SJSA1 (cell line): Measurements from ENCODE around the gene SHC1. TPM values are rescaled to one million over a fixed set of nuclear protein-coding genes. Genes with fewer than 3 reads are reported as not detected.

Source experiments
- DNase-seq, 2 experiments: peaks; one replicate each; pipeline ENCODE4 v3.0.0-alpha.2; 2015 to 2020; ENCODE audit warnings: low spot score in 2 of 2, low read depth in 1 of 2
- H3K27ac ChIP-seq: fragments of 250-450 bp; sonication (Bioruptor Pico); 2 replicates; pipeline ENCODE4 v1.5.1; 2020; ENCODE audit warnings: mild to moderate bottlenecking, moderate library complexity
- H3K27me3 ChIP-seq: fragments of 250-450 bp; sonication (Bioruptor Pico); replicated peaks from 2 replicates; pipeline ENCODE4 v1.5.1; 2020; ENCODE audit warnings: mild to moderate bottlenecking, moderate library complexity
- H3K36me3 ChIP-seq: fragments of 250-450 bp; sonication (Bioruptor Pico); 2 replicates; pipeline ENCODE4 v1.5.1; 2020; ENCODE audit warnings: mild to moderate bottlenecking
- H3K4me1 ChIP-seq: fragments of 250-450 bp; sonication (Bioruptor Pico); replicated peaks from 2 replicates; pipeline ENCODE4 v1.6.1; 2021; ENCODE audit warnings: mild to moderate bottlenecking
- H3K4me3 ChIP-seq: fragments of 250-450 bp; sonication (Bioruptor Pico); 2 replicates; pipeline ENCODE4 v1.5.1; 2020; ENCODE audit warnings: mild to moderate bottlenecking
- H3K9me3 ChIP-seq: fragments of 250-450 bp; sonication (Bioruptor Pico); replicated peaks from 2 replicates; pipeline ENCODE4 v1.5.1; 2020; ENCODE audit warnings: mild to moderate bottlenecking
- total RNA-seq: library from RNA; depleted of rRNA; stranded (reverse); fragments of >200 nt; shearing (Covaris generic); gene quantifications from 2 replicates; pipeline ENCODE4 v1.2.3, GENCODE V29; 2014

Gene SHC1
- total RNA-seq, 1 experiment from 2014 or later: 155 TPM

- no peak for DNase-seq
- Histone ChIP-seq H3K36me3 (peaks cover 13% of the 10 kb centered on the region), H3K4me3 (no peak overlapping the region), H3K27me3 (no peaks in the 10 kb centered on the region), H3K9me3 (no peaks in the 10 kb centered on the region), H3K4me1 (peaks cover 5% of the 10 kb centered on the region), H3K27ac (no peak overlapping the region)
Measured at GRCh38 chr1:155012026-155012546, 41.5 kb upstream of the SHC1 start.

GRCh38 chr1:155011437-155012025, 41.0 kb upstream of the SHC1 start:
- Histone ChIP-seq H3K36me3 (peaks cover 8% of the 10 kb centered on the region), H3K27ac (no peak overlapping the region), H3K9me3 (no peaks in the 10 kb centered on the region), H3K4me1 (no peaks in the 10 kb centered on the region), H3K4me3 (no peak overlapping the region), H3K27me3 (no peaks in the 10 kb centered on the region)
- DNase-seq: no peak

GRCh38 chr1:155011004-155011416, 40.5 kb upstream of the SHC1 start:
- Histone ChIP-seq H3K36me3 (peaks cover 4% of the 10 kb centered on the region; the same call in 1 of the 2 replicates), H3K4me3 (no peak overlapping the region), H3K27ac (no peak overlapping the region)

GRCh38 chr1:155010211-155010918, 39.8 kb upstream of the SHC1 start:
- H3K4me3 ChIP-seq: no peak overlapping the region
- no peaks in the 10 kb centered on the region for H3K9me3 ChIP-seq
- H3K27me3 ChIP-seq: no peaks in the 10 kb centered on the region
- DNase-seq: no peak
- no peaks in the 10 kb centered on the region for H3K4me1 ChIP-seq
- peaks cover 2% of the 10 kb centered on the region; the same call in 1 of the 2 replicates for H3K36me3 ChIP-seq
- H3K27ac ChIP-seq: no peak overlapping the region

More at GRCh38 chr1:155011004-155011416, 40.5 kb upstream of the SHC1 start:
- Histone ChIP-seq H3K4me1 (no peaks in the 10 kb centered on the region), H3K9me3 (no peaks in the 10 kb centered on the region), H3K27me3 (no peaks in the 10 kb centered on the region)
- no peak for DNase-seq

DNA sequence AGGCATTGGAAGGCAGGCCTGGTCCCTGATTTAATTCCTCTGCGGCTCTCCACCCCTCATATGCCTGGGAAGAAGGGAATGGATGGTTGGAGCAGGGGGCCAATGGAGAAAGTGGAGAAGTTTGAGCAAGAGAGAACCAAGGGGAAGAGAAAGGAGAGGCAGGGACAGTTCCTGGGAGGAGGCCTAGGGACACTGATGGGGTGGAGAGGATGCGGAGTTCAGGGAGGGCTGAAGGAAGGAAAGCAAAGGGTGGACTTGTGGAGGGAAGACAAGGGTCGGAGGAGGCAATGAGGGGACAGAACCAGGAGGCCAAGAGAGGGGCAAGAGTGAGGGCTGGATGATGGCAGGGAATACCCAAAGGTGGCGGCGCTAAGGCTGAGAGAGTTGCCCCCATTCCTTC, 39.2 kb upstream of the SHC1 start:
- no peak overlapping the region for H3K27ac ChIP-seq
- H3K27me3 ChIP-seq: no peaks in the 10 kb centered on the region
- no peak for DNase-seq
- H3K4me3 ChIP-seq: no peak overlapping the region
- no peaks in the 10 kb centered on the region; the same call in 1 of the 2 replicates for H3K4me1 ChIP-seq
- no peaks in the 10 kb centered on the region for H3K9me3 ChIP-seq
- H3K36me3 ChIP-seq: no peaks in the 10 kb centered on the region

DNA sequence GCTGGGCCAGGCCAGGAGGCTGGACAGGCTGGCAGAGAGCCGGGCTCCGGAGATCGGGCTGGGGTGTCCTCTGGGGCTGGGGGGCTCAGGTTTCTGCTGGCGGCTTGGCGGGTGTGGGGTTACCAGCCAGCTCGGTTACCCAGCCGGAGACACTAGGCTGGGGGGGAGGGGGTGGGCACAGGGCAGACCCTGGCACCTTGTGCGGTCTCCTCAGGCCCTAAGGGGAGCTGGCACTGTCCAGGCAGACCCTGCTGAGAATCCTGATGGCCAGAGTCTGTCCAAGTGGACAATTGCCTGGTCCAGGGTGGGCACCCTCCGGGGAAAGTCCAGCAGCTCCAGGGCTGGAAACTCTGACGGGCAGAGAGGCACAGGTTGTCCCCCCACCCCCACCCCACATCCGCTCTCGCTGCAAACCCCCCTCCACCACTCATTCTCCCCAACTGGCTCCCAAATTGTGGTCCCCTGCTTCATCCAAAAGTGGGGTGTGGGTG, 38.7 kb upstream of the SHC1 start:
- Histone ChIP-seq H3K36me3 (no peaks in the 10 kb centered on the region), H3K27ac (no peak overlapping the region), H3K4me3 (no peak overlapping the region), H3K9me3 (no peaks in the 10 kb centered on the region), H3K4me1 (peaks cover 2% of the 10 kb centered on the region), H3K27me3 (no peaks in the 10 kb centered on the region)
- DNase-seq: no peak

DNA sequence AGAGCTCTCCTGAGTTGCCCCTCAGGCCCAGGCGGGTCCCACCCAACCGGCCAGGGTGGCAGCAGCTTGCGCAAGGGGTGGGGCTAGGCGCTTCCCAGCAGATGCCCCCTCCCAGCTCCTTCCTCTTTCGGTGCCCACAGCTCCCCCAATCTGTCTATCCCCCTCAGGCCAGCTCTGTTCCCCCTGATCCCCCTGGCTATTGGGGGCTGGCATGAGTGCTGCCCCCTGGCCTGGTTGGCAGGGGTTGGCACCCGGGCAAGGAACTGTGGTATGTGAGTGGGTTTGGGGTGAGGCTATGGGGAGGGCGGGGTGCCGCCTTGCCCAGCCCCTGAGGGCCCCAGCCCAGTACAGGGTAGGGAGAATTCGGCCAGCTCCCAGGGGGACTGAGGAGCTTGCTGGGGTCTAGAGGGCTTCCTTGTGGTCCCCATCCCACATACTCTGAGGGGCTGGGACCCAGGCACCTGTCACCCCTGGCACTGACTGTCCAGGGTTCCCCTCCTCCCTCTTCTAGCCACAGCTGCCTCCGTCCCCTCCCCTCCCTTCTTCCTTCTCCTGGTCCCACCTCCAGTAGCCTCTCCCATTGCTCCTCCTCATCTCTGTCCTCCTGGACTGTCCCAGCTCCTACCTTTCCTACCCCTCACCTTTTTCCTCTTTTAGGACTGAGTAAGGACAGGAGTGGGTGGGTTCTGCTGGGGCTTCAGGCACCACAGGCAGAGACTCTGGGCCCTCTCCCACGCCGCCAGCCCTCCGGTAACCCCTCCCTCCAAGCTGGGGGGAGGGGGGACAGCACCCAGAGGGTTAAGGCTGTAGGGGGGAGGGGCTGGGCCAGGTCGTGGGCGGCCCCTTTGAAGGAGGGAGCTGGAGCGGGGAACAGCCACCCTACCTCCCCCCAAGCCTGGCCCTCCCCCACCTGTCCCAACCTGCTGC, 37.7 kb upstream of the SHC1 start:
- H3K9me3 ChIP-seq: no peaks in the 10 kb centered on the region
- H3K27me3 ChIP-seq: no peaks in the 10 kb centered on the region
- H3K4me3 ChIP-seq: no peak overlapping the region
- DNase-seq: no peak
- peaks cover 5% of the 10 kb centered on the region for H3K4me1 ChIP-seq
- H3K36me3 ChIP-seq: no peaks in the 10 kb centered on the region
- H3K27ac ChIP-seq: no peak overlapping the region

- Histone ChIP-seq H3K9me3 (no peaks in the 10 kb centered on the region; the same call in 1 of the 2 replicates), H3K4me1 (peaks cover 5% of the 10 kb centered on the region), H3K27ac (no peak overlapping the region), H3K36me3 (no peaks in the 10 kb centered on the region), H3K27me3 (no peaks in the 10 kb centered on the region), H3K4me3 (no peak overlapping the region)
- DNase-seq: no peak
Measured at GRCh38 chr1:155007251-155007828, 36.8 kb upstream of the SHC1 start.

DNA sequence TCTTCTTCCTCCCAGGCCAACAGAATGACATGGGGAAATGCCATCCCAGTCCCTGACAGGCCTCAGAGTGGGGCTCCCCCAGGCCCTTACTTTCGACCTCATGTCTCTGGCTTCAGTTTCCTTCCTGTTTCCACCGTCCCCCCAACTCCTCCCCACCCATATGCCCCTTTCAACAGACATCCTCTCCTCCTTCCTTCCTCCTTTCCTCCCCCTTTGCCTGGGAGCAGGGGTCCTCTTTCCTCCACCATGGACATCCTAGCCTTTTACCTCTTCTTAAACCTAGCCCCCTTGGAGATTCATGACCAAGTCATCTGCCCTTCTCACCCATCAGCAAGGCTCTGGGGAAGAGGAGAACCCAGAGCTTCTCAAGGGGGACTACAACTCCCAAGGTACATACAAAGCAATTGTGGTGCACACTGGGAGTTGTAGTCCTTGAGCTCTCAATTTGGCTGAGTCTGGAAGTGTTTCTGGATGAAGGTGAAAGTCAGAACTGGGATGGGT, 36.1 kb upstream of the SHC1 start:
- Histone ChIP-seq H3K9me3 (no peaks in the 10 kb centered on the region; the same call in 1 of the 2 replicates), H3K4me1 (peaks cover 5% of the 10 kb centered on the region), H3K36me3 (no peaks in the 10 kb centered on the region), H3K4me3 (no peak overlapping the region), H3K27ac (no peak overlapping the region), H3K27me3 (no peaks in the 10 kb centered on the region)
- DNase-seq: no peak

GRCh38 chr1:155005076-155006011, 34.8 kb upstream of the SHC1 start:
- no peak overlapping the region for H3K27ac ChIP-seq
- no peaks in the 10 kb centered on the region for H3K27me3 ChIP-seq
- H3K36me3 ChIP-seq: no peaks in the 10 kb centered on the region
- peaks cover 15% of the 10 kb centered on the region for H3K4me1 ChIP-seq
- DNase-seq: no peak
- H3K9me3 ChIP-seq: no peaks in the 10 kb centered on the region; the same call in 1 of the 2 replicates
- H3K4me3 ChIP-seq: no peak overlapping the region

- Histone ChIP-seq H3K27me3 (no peaks in the 10 kb centered on the region), H3K36me3 (no peaks in the 10 kb centered on the region), H3K9me3 (no peaks in the 10 kb centered on the region; the same call in 1 of the 2 replicates), H3K4me3 (peak overlapping the region; percentile 57), H3K4me1 (peaks cover 23% of the 10 kb centered on the region), H3K27ac (no peak overlapping the region; the same call in 1 of the 2 replicates)
- DNase-seq: no peak
Measured at GRCh38 chr1:155004352-155005075, 34.0 kb upstream of the SHC1 start.
